Pons (tissue), 1 donor: ENCODE measurements around the gene TYK2.

Source experiments
- DNase-seq: peaks from one replicate; pipeline ENCODE4 v3.0.0-alpha.2; 2016; ENCODE audit warnings: low spot score

The TYK2 gene

DNA sequence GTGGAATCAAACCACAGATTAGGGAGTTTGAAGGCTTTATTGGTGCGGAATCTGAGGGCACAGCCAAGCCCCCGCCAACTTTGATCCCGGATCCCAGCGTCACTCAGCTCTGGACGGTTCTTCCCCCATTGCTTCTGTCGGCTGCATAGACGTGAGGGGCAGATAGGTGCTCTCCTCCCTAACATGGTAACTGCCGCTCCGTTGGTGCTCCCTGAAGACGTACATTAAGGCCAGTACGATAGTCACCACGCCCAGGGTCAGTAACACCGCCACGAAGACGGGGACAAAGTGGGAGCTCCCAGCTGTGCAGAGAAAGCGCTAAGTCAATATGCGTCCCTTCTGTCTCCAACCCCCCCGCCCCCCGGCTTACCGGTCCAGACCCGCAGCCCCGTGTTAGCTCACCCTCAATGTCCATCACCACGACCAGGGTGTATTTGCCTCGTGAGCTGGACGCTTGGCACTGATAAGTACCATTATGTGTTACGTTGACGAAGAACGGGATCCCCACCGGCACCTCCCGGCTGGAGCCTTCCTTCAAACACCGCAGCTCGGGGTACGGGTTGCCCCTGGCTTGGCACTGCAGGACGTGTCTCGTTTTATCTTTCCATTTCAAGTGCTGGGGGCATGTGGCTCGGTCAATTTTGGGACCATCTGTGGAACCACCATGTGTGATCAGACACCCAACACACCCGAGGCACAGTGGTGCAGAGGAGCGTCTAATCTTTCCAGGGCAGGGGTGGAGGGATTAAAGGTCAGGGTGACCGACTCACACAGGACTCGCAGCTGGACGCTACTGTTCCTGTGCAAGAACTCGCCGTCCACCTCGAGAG is 46.4 kb downstream of the TYK2 start:
- DNase-seq, result no peak

DNA sequence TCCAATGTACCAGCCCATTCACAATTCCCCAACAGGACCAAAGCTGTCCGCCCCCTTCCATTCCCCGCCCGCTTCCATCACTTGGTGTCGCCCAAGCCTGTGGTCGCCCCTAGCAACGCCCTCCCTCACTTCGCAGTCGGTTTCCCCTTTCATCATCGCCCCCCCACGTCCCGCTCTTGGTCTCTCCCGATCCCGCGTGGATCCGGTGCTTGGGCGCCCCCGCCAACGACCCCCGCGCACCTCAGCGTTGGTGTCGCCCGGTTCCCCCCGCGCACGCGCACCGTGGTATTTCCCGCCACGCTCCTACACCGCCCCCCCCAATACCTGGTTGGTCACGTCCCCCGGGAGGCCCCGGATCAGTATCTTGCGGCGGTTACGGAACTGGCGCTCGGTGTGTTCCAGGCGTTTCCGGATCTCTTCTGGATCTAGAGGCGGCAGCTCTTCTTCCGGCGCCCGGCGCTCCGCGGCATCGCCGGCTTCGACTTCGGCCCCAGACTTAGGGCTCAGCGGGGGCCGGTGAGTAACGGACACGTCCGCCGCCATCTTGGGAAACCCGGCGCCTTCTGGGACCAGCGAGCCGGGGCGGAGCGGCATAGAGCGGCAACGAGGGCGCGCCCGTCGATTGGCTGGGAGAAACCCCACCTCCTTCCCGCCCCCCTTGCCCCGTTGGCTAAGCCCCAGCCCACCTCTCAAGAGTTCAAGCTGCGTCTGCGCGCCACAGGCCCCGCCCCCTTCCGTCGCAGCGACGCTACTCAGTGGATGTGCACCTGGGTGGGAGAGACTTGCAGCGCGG is 47.2 kb downstream of the TYK2 start, which contains the start of gene RAVER1:
TSS of gene RAVER1 (minus strand) at position 565 of the 793 bp plus-strand sequence. CDS start at position 543, 22 bp downstream.
- peak; percentile 95 for DNase-seq

DNA sequence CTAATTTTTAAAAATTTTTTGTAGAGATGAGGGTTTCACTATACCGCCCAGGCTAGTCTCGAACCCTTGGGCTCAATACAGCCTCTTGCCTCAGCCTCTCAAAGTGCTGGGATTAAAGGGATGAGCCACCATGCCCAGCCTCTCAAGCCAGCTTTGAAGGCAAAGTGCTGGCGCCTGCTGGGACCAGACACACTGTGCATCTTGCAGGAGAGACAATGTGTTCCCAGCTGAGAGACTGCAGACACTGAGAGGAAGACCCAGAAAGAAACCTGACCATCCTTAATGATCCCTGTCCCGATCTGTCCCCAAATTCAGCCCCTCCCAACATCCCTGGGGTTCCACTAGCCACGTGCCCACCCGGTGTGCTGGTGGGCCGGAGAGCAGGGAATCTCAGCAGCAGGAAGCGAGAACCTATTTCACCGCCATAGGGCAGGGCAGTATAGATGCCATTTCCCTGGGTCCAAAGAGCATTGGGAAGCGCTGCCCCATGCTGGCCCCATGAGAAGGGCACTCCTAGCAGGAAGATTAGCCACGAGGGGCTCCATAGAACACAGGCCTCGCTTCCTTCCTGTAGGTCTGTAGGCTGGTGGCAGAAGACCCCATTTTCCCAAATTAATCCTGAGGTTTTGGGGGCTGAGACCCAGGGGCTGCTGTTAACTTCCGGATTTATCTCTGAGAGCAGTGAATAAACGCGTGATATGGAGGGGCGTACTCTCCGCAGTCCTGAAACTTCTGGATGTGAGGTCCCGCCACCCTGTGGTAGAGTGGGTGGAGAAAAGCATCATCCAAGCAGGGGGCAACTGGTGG is 48.0 kb downstream of the TYK2 start:
- no peak for DNase-seq

DNA sequence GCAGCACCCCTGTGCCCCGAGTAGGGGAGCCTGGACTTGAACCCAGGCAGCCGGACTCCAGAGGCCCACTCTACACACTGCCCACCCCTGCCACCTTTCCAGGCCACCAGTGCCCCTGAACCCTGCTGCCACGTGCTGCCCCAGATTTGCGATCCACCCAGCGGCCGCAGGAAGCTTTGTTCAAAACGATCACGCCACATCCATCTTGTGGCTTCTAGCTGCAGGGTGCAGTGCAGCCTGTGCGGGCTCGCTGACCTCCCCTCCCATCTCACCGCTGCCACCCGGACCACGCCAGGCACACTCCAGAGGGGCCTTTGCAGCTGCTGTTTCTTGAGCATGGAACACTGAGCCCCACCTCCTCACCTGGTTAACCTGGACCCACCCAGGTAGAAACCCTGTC is 50.8 kb downstream of the TYK2 start:
- no peak for DNase-seq

- no peak for DNase-seq
These were observed 51.6 kb downstream of the TYK2 start for GRCh38 chr19:10328558-10329429.

DNA sequence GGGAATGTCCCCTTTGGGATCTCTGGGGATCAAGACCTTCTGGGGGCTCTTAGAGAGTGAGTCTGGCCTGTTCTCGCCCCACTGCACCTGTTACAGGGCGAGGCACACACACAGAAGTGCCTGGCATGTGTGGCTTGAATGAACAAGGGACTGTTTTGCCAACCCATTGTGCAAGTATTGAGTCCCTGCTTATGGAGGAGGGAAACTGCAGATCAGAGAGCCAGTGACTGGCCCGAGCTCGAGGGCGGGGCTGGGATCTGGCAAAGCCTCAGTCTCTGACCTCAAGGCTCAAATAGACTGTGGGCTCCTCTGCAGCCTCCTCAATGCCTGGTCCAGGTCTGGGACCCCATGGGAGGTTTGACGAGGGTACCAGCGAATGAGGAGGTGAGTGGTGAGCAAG is 52.6 kb downstream of the TYK2 start:
- DNase-seq, result no peak

DNA sequence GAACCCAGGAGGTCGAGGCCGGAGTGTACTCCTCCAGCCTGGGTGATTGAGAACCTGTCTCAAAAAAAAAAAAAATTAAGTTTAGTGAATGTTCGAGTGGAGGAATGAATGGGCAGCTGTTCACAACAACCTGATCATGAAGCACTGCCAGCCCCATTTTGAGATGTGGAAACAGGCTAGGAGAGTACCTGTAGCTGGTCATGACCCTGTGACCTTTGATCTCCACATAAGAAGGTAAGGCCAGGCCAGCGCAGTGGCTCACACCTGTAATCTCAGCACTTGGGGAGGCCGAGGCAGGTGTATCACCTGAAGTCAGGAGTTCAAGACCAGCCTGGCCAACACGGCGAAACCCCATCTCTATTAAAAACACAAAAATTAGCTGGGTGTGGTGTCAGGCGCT is 54.6 kb downstream of the TYK2 start:
- no peak for DNase-seq

DNA sequence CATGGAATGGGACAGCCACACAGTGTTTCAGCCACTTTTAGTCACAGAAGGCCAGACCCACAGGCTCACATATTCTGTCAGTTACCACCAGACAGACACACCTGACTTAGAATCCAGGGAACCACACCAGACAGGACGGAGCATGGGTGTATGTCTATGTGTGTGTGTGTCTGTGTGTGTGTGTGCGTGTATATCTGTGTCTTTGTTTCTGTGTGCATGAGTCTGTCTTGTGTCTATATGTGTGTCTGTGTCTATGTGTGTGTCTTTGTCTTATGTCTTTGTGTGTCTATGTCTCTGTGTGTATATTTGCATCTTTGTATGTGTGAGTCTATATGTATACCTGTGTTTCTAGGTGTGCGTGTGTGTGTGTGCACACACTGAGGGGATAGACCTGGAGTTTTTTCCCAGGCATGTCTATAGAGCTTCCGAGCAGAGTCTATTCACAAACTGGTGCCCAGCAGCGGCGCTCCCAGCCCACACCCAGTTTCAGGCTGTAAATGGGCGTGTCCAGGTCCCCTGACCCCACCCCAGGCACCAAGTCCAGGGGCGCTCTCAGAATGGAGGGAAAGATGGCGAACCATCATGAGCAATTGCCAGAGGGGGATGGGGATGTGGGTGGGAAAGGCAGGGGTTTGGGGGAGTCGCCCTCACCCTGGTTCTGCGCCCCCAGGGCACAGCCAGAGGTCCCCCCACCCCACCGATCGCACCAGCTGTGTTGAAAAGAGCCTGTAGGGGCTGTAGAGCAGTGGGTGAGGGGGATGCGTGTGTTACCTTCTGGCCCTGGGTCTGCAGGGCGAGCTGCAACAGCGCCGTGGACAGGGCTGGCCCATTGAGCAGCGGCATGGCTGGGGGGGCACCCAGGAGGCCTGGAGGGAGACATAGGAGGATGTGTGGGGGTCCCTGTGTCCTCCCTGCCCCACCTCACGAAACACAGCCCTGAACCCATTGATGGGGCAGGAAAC is 58.2 kb downstream of the TYK2 start:
- no peak for DNase-seq

GRCh38 chr19:10321417-10321797 is 59.0 kb downstream of the TYK2 start:
- DNase-seq, result no peak

- DNase-seq, result no peak
These were observed 59.6 kb downstream of the TYK2 start for GRCh38 chr19:10320602-10321416.

DNA sequence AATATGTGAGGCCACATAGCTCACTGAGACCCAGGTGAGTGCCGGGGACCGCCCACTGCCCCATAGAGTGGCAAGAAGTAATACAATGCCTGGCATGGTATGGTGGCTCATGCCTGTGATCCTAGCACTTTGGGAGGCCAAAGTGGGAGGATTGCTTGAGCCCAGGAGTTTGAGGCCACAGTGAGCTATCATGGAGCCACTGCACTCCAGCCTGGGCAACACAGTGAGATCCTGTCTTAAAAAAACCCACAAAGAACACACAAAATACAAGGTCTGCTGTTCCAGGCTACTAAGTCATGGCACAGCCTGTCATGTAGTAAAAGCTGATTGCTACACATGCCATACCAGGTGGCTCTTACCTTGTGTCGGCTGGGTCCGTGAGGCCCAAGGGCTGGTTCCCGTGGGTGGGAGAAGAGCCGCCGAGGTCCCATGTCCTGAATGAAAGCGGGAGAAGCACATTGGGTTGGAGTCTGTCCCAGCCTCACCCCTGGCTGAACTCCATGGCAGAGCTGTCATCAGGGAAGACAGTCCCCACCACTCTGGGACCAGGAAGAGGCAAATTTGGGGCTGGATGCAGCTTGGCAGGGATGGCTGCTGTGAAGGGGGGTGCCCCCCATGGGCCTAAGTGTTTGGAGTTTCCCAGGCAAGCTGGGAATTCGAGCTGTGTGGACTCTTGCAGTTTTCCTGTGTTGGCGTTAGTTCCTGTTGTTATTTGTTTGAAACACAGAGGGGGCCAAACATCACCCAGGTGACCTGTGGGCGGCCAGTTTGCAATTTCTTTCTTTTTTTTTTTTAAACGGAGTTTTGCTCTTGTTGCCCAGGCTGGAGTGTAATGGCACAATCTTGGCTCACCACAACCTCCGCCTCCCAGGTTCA is 61.3 kb downstream of the TYK2 start:
- DNase-seq, result no peak

- no peak for DNase-seq
These were observed 62.4 kb downstream of the TYK2 start for GRCh38 chr19:10317857-10318462.

DNA sequence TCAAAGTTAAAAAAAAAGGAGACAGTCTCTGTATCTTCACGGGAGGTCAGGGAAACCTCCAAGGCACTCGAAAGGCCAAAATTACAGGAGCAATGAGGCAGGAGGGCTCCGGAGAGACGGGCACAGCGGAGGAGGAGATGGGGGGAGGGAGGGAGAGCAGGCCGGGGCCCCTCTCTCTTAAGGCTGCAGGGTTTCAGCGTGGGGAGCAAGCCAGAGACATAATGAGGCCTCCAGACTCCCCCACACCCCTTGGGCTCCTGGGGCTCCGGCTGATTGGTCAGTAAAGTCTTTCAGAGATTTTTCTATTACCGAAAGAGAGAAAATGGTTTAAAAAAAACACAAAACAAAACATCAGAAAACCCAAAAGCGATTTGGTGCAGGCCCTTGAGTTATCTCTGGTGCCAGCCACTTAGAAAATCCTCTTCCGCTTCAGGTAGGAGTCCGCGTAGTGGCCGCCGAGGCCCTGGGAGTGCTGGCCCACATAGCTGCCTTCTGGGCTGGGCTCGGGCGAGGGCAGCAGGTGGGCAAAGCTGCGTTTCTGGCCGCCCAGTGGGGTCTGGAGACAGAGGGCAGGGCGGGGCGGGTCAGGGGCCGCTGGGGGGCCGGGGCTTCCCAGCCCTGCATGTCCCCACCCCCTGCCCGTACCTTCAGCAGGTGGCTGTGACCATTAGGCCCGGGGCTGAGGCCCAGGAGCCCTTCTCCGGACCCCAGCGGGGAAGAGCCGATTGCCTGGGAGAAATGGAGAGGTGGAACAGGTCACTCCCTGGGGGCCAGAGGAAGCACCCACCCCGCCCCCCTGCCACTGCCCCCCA is 63.1 kb downstream of the TYK2 start:
- DNase-seq, result no peak

GRCh38 chr19:10316229-10317044 is 63.9 kb downstream of the TYK2 start:
- no peak for DNase-seq

DNA sequence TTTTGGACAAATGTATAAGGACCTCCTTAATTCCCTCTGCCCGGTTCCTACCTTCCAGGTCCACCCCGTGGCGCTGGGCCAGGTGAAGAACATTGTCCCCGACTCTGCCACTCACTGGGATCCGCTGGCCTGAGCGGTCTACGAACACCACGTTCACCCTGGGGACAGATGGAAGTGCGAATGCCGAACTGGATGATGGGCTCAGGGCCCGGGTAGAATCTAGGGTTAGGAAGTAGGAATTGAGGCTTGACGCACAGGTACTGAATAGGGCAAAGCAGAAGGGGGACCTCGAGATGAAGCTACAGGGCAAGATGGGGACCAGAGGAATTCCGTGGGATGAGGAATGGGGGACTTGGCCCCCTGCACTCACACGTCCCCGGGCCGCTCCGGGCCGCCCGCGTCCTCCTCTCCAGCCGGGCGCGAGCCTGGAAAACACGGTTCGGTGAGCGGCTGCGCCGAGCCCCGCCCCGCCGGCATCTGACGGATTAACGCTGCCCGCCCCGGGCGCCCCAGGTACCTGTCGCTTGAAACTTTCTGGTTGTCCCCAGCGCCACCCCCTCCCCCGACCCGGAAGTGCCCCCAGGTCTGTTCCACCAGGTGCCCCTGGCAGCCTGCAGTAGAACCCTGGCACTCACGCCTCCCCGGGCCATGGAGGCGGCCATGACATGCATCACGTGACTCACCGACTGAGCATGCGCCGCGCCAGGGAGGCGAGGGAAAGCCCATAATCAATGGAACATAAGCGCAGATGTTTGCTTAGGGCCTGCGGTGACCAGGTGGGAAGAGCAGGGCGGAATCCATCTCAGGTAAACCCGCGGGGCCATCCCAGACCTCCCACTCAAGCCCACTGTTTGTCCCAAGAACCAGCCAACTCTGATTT is 64.8 kb downstream of the TYK2 start, which contains the start of gene FDX2:
TSS of gene FDX2 (minus strand) at position 681 of the 880 bp plus-strand sequence. CDS start at position 662, 19 bp downstream.
- peak; percentile 75 for DNase-seq
